Measurements from ENCODE around the gene MFSD11.

GRCh38 chr17:76820561-76820960, 82.6 kb downstream of the MFSD11 start:
- TF ChIP-seq, protein P1, sequence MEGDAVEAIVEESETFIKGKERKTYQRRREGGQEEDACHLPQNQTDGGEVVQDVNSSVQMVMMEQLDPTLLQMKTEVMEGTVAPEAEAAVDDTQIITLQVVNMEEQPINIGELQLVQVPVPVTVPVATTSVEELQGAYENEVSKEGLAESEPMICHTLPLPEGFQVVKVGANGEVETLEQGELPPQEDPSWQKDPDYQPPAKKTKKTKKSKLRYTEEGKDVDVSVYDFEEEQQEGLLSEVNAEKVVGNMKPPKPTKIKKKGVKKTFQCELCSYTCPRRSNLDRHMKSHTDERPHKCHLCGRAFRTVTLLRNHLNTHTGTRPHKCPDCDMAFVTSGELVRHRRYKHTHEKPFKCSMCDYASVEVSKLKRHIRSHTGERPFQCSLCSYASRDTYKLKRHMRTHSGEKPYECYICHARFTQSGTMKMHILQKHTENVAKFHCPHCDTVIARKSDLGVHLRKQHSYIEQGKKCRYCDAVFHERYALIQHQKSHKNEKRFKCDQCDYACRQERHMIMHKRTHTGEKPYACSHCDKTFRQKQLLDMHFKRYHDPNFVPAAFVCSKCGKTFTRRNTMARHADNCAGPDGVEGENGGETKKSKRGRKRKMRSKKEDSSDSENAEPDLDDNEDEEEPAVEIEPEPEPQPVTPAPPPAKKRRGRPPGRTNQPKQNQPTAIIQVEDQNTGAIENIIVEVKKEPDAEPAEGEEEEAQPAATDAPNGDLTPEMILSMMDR (IDR thresholded peaks at IDR 0.05 in 8 of 11, conservative IDR thresholded peaks at IDR 0.05 in 3 of 11) = no peak
- TF ChIP-seq POLR2A (IDR thresholded peaks at IDR 0.05) = no peak

Measured in spleen (tissue), 7 donors.